Lower leg skin (tissue), 4 donors: ENCODE measurements around the gene USP35. TPM values are rescaled to one million over a fixed set of nuclear protein-coding genes. Genes with fewer than 3 reads are reported as not detected.
A peak's percentile ranks its signal among the peaks of the same experiment; 100 is the strongest.

Experiments
- DNase-seq, 2 donors: peaks; one replicate each; pipeline ENCODE4 v3.0.0-alpha.2; 2019; ENCODE audit warnings: low spot score in 2 of 2
- H3K4me3 ChIP-seq: fragments of 200-600 bp; sonication (generic); 2 replicates; pipeline ENCODE4 v1.5.1; 2017; ENCODE audit warnings: mild to moderate bottlenecking, low read depth; ENCODE audit not compliant: poor library complexity, severe bottlenecking
- POLR2A ChIP-seq, 2 donors: fragments of 450-650 bp; IDR thresholded peaks; one replicate each; pipeline ENCODE4 v1.6.1; 2016 to 2017; ENCODE audit warnings: antibody characterized with exemption in 2 of 2, mild to moderate bottlenecking in 1 of 2, moderate library complexity in 1 of 2
- WGBS, 2 donors: methylation state at CpG; one replicate each; pipeline ENCODE4 v1.1.5; 2018; 5-methylcytosine and 5-hydroxymethylcytosine counted together
- intact Hi-C: fragments of 100-400 bp; cut with DNase I; formaldehyde crosslinking; loops from one replicate; pipeline ENCODE4 v1.15.0; 2023; ENCODE audit warnings: low total_unique reads
- total RNA-seq, 4 donors: library from RNA; depleted of rRNA; stranded (reverse); fragments of >200 nt; gene quantifications; one replicate each; pipeline ENCODE4 v1.1.0, GENCODE V29; 2016
- TF ChIP-seq, protein P1 (sequence below), 3 donors: fragments of 450-650 bp; IDR thresholded peaks; one replicate each; pipeline ENCODE4 v1.5.1; 2016; ENCODE audit warnings: antibody characterized with exemption in 3 of 3, mild to moderate bottlenecking in 3 of 3, moderate library complexity in 2 of 3

The USP35 gene
- total RNA-seq, 4 donors from 2014 or later = 3.0 to 4.0 (median 3.5) TPM

DNA sequence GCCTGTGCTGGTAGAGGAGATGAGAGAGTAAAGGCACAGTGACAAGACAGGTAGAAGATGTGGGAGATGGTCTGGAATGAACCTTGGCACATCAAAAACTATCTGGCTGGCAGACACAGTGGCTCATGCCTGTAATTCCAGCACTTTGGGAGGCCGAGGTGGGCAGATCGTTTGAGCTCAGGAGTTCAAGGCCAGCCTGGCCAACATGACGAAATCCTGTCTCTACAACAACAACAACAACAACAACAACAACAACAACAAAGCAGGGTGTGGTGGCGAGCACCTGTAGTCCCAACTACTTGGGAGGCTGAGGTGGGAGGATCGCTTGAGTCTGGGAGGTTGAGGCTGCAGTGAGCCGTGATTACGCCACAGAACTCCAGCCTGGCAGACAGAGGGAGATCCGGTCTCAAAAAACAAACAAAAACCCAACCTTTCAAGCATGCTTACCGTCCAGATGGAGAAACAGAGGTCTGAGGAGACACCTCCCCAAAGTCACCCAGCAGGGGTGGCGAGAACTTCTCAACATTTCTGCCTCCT, 12.0 kb upstream of the USP35 start:
- intact Hi-C loops = no loop called here
- no peak for TF ChIP-seq POLR2A (IDR thresholded peaks at IDR 0.05)
- WGBS, 2 donors = 92 to 95% methylated on average over 10 of the region's 10 CpGs

DNA sequence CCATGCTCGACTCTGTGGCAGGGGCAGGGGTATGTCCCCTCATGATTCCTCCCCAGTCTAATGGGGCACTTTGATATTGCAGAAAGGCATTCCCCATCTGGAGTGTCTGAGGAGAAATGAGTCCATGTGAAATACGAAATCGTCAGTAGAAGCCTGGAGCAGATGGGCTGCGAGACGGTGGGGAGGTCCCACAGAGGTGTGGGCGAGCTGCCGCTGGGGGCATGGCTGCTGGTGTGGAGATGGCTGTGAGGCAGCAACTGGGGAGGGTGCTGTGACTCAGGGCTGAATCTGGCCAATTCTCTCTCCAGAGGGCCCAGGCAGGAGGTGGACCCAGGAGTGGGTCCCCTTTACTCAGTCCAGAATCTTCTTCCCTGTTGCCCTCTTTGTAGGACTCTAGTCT, 11.5 kb upstream of the USP35 start:
- intact Hi-C loops = no loop called here
- 87 to 89% methylated on average over 7 of the region's 7 CpGs for WGBS, 2 donors
- TF ChIP-seq, protein P1, sequence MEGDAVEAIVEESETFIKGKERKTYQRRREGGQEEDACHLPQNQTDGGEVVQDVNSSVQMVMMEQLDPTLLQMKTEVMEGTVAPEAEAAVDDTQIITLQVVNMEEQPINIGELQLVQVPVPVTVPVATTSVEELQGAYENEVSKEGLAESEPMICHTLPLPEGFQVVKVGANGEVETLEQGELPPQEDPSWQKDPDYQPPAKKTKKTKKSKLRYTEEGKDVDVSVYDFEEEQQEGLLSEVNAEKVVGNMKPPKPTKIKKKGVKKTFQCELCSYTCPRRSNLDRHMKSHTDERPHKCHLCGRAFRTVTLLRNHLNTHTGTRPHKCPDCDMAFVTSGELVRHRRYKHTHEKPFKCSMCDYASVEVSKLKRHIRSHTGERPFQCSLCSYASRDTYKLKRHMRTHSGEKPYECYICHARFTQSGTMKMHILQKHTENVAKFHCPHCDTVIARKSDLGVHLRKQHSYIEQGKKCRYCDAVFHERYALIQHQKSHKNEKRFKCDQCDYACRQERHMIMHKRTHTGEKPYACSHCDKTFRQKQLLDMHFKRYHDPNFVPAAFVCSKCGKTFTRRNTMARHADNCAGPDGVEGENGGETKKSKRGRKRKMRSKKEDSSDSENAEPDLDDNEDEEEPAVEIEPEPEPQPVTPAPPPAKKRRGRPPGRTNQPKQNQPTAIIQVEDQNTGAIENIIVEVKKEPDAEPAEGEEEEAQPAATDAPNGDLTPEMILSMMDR (IDR thresholded peaks at IDR 0.05) = no peak
- TF ChIP-seq POLR2A (IDR thresholded peaks at IDR 0.05) = no peak
- H3K4me3 ChIP-seq = no peak overlapping the region
- no peak for DNase-seq

More for the DNA sequence above, 12.0 kb upstream of the USP35 start:
- DNase-seq = no peak
- H3K4me3 ChIP-seq = no peak overlapping the region

DNA sequence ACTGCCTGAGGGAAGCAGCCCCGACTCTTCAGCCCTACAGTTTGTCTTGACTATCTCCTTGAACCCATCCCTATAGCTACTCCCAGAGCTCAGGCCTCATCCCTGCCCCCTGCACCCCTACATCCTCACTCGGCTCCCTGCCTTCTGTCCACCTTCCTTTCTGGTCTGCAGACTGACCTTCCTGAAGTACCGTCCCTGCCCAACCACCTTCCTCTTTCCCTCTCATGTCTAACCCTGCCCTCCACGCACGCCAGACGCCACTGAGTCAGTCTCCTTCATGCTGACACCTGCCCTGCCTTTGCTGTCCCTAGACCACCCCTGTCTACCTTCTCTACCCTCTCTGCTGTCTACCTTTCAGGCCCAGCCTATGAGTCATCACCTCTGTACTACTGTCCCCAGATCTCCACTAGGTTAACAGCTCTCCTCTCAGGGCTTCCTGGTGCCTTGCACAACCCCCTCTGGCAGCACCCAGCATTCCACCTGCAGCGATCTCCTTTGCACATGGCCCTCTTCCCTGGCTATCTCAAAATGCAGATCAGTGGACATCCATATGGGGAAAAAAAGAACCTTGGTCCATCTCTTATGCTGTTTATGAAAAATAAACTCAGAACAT, 9.2 kb upstream of the USP35 start:
- no peak overlapping the region for H3K4me3 ChIP-seq
- TF ChIP-seq, protein P1 (IDR thresholded peaks at IDR 0.05) = peak in 1 of 3 donors; percentile 15
- TF ChIP-seq POLR2A (IDR thresholded peaks at IDR 0.05) = no peak
- no peak for DNase-seq
- intact Hi-C loops = no loop called here
- WGBS, 2 donors = 93 to 94% methylated on average over 7 of the region's 7 CpGs

DNA sequence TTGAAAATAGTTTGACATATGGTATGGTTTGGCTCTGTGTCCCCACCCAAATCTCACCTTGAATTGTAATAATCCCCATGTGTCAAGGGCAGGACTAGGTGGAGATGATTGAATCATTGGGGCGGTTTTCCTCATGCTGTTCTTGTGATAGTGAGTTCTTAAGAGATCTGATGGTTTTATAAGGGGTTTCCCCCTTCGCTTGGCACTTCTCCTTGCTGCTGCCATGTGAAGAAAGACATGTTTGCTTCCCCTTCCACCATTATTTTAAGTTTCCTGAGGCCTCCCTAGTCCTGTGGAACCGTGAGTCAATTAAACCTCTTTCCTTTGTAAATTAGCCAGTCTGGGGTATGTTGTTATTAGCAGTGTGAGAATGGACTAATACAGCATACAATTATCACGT, 8.0 kb upstream of the USP35 start:
- TF ChIP-seq, protein P1 (IDR thresholded peaks at IDR 0.05) = no peak
- TF ChIP-seq POLR2A (IDR thresholded peaks at IDR 0.05) = no peak
- WGBS, 2 donors = 88 to 92% methylated on average over 4 of the region's 4 CpGs
- intact Hi-C loops = no loop called here
- no peak for DNase-seq
- H3K4me3 ChIP-seq = no peak overlapping the region

DNA sequence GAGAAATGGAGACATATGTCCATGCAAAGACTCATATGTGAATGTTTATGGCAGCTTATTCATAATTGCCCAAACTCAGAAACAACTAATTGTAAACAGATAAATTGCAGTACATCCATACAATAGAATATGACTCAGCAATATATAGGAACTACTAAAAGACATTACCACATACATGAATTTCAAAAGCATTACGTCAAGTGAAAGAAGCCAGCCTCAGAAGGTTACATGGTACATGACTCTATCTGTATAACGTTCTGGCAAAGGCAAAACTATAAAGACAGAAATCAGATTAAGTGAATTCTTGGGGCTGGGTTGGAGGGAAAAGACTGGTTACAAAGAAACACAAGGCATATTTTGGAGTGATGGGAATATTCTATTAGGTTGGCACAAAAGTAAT, 7.5 kb upstream of the USP35 start:
- 68 to 72% methylated on average over 2 of the region's 2 CpGs for WGBS, 2 donors
- H3K4me3 ChIP-seq = no peak overlapping the region
- intact Hi-C loops = no loop called here
- TF ChIP-seq, protein P1 (IDR thresholded peaks at IDR 0.05) = no peak
- TF ChIP-seq POLR2A (IDR thresholded peaks at IDR 0.05) = no peak
- no peak for DNase-seq

DNA sequence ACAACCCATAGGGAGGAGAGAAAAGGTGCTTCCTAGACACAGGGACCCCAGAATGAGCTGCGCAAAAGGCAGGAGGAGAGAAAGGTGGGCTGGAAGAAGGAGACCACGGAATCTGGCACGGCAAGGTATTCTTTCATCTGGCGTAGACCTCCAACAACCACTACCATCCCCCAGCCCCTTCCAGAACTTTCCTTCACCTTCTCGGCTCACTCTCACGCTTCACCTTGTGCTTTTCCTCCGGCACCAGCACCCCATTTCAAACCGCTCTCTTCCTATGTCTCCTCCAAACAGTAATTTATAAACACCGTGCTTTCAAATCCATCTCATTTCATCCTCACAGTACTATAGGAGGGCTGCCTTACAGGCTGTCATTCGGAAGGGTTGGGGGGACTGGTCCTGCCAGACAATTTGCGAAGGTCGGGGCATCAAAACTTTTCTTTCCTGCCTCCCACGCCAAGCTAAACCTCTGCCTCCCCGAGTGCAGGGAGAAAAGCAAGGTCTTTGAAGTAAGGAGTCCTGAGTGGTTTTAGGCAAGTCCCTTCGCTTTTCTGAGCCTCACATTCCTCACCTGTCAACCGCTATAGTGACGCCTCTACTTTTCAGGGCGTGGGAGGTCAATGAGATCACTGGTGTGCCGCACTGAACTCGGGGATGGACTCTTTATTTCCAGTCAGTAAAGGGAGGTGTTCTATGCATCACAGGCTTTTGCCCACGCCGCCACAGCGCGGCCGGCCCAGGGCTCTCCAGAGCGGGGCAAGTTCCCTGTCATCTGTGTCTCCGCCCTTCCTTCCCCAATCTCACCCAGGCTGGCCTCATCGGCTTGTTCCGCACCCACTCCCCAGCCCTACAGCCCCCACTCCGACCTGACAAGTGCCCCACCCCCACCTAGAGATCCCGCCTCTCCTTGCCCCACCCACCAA, 1.1 kb upstream of the USP35 start:
- whole genome bisulfite sequencing, 2 donors = 19% methylated on average over 30 to 31 of the region's 31 CpGs
- intact Hi-C loops = no loop called here
- peak overlapping the region; percentile 83 for H3K4me3 ChIP-seq
- no peak for DNase-seq
- TF ChIP-seq POLR2A (IDR thresholded peaks at IDR 0.05) = no peak
- TF ChIP-seq, protein P1 (IDR thresholded peaks at IDR 0.05) = no peak
